Stimulated activated CD4-positive, alpha-beta T cell treated with anti-CD3 and anti-CD28 coated beads, TNF-alpha, amount 100 ng/mL, for 24 hours (primary cell): ENCODE data around the gene KCTD11.

Experiments used
- DNase-seq, 3 experiments: peaks; one replicate each; pipeline ENCODE4 v3.0.0-alpha.2; 2020; ENCODE audit warnings: low read depth in 3 of 3

Gene KCTD11

GRCh38 chr17:7403977-7404736 is 52.2 kb downstream of the KCTD11 start, which contains the start of gene TMEM256:
Gene TMEM256 (minus strand): TSS chr17:7404097. CDS start chr17:7404084, 13 bp downstream.
- peak; percentile 87 to 97 (median 94) for DNase-seq
